Forelimb muscle (tissue), 1 donor: ENCODE results near the gene PFN4. TPM values are rescaled to one million over a fixed set of nuclear protein-coding genes. Genes with fewer than 3 reads are reported as not detected.
"Not testable (repeated sequence)": the region's sequence is repeated elsewhere in the genome, so short reads cannot be mapped to it uniquely, and the experiment has no call there.

ENCODE experiments used
- DNase-seq: peaks from one replicate; pipeline ENCODE4 v3.0.0-alpha.2; 2013; ENCODE audit warnings: low read depth
- polyA plus RNA-seq: library from polyadenylated mRNA; unstranded; fragments of 120-200 nt; gene quantifications from one replicate; pipeline ENCODE4 v1.2.1, GENCODE V29; 2013; ENCODE audit not compliant: insufficient read length

PFN4 gene
- 0.94 TPM for polyA plus RNA-seq

GRCh38 chr2:24123195-24123921 lies at the start of gene PFN4, which contains the start of gene FAM228B:
Gene PFN4, minus strand, starts transcription at chr2:24123334. Its CDS starts 799 bp downstream, at chr2:24122535.
Gene FAM228B, plus strand, starts transcription at chr2:24123469. Its CDS starts 893 bp downstream, at chr2:24124362.
- no peak for DNase-seq

GRCh38 chr2:24169023-24169422 lies 45.9 kb upstream of the PFN4 start:
- no peak for DNase-seq

GRCh38 chr2:24164416-24164973 lies 41.4 kb upstream of the PFN4 start:
- DNase-seq = no peak

- no peak for DNase-seq
Observed at GRCh38 chr2:24163601-24164000, 40.5 kb upstream of the PFN4 start.

GRCh38 chr2:24163186-24163585 lies 40.1 kb upstream of the PFN4 start:
- no peak for DNase-seq

- no peak for DNase-seq
Observed at GRCh38 chr2:24162494-24162893, 39.4 kb upstream of the PFN4 start.

- DNase-seq = no peak
Observed at GRCh38 chr2:24160761-24161160, 37.6 kb upstream of the PFN4 start.

- DNase-seq = no peak
Observed at GRCh38 chr2:24159708-24160107, 36.6 kb upstream of the PFN4 start.

GRCh38 chr2:24158131-24158530 lies 35.0 kb upstream of the PFN4 start:
- DNase-seq = no peak

GRCh38 chr2:24153478-24153877 lies 30.3 kb upstream of the PFN4 start:
- no peak for DNase-seq

- no peak for DNase-seq
Observed at GRCh38 chr2:24152413-24153197, 29.5 kb upstream of the PFN4 start.

GRCh38 chr2:24147364-24147763 lies 24.2 kb upstream of the PFN4 start:
- no peak for DNase-seq

- DNase-seq = not testable (repeated sequence)
Observed at GRCh38 chr2:24140305-24140704, 17.2 kb upstream of the PFN4 start.

- DNase-seq = no peak
Observed at GRCh38 chr2:24132543-24132942, 9.4 kb upstream of the PFN4 start.

GRCh38 chr2:24125956-24126355 lies 2.8 kb upstream of the PFN4 start:
- DNase-seq = no peak

GRCh38 chr2:24123922-24124580 lies 917 bp upstream of the PFN4 start:
- DNase-seq = no peak

GRCh38 chr2:24122366-24123194 lies 554 bp downstream of the PFN4 start:
- DNase-seq = no peak

- no peak for DNase-seq
Observed at GRCh38 chr2:24121469-24121868, 1.7 kb downstream of the PFN4 start.

- DNase-seq = no peak
Observed at GRCh38 chr2:24121066-24121465, 2.1 kb downstream of the PFN4 start.

GRCh38 chr2:24117902-24118301 lies 5.2 kb downstream of the PFN4 start:
- no peak for DNase-seq

GRCh38 chr2:24115057-24115456 lies 8.1 kb downstream of the PFN4 start:
- DNase-seq = no peak
